Stimulated activated CD8-positive, alpha-beta memory T cell treated with anti-CD3 and anti-CD28 coated beads, Interleukin-4, amount 100 ng/mL, for 48 hours (primary cell): ENCODE measurements around the gene GHRHR.

Experiments
- DNase-seq: peaks from one replicate; pipeline ENCODE4 v3.0.0-alpha.2; 2020

Gene GHRHR

GRCh38 chr7:30987178-30987577, 23.4 kb downstream of the GHRHR start:
- no peak for DNase-seq

GRCh38 chr7:30987936-30988335, 24.2 kb downstream of the GHRHR start:
- DNase-seq, result no peak

- no peak for DNase-seq
Measured at GRCh38 chr7:30988351-30989005, 24.7 kb downstream of the GHRHR start.

GRCh38 chr7:30989008-30989823, 25.5 kb downstream of the GHRHR start:
- DNase-seq, result no peak

- DNase-seq, result no peak
Measured at GRCh38 chr7:30989824-30990672, 26.3 kb downstream of the GHRHR start.

GRCh38 chr7:30990673-30991170, 27.0 kb downstream of the GHRHR start:
- DNase-seq, result no peak

GRCh38 chr7:30992414-30992813, 28.7 kb downstream of the GHRHR start:
- no peak for DNase-seq

GRCh38 chr7:30994206-30995100, 30.7 kb downstream of the GHRHR start:
- DNase-seq, result no peak

- DNase-seq, result no peak
Measured at GRCh38 chr7:30995536-30995935, 31.8 kb downstream of the GHRHR start.

GRCh38 chr7:30996256-30996655, 32.5 kb downstream of the GHRHR start:
- DNase-seq, result no peak

GRCh38 chr7:30996883-30997282, 33.1 kb downstream of the GHRHR start:
- no peak for DNase-seq

GRCh38 chr7:30997316-30997715, 33.6 kb downstream of the GHRHR start:
- no peak for DNase-seq

- DNase-seq, result no peak
Measured at GRCh38 chr7:30998180-30998579, 34.4 kb downstream of the GHRHR start.

- no peak for DNase-seq
Measured at GRCh38 chr7:31000161-31000693, 36.5 kb downstream of the GHRHR start.

- DNase-seq, result no peak
Measured at GRCh38 chr7:31000779-31001178, 37.0 kb downstream of the GHRHR start.

- DNase-seq, result no peak
Measured at GRCh38 chr7:31002256-31002655, 38.5 kb downstream of the GHRHR start.

GRCh38 chr7:31003097-31003496, 39.3 kb downstream of the GHRHR start:
- no peak for DNase-seq

GRCh38 chr7:31003721-31004120, 40.0 kb downstream of the GHRHR start:
- no peak for DNase-seq

- DNase-seq, result no peak
Measured at GRCh38 chr7:31004393-31004792, 40.6 kb downstream of the GHRHR start.

- DNase-seq, result no peak
Measured at GRCh38 chr7:31006857-31007256, 43.1 kb downstream of the GHRHR start.

GRCh38 chr7:31007634-31008033, 43.9 kb downstream of the GHRHR start:
- DNase-seq, result no peak

- no peak for DNase-seq
Measured at GRCh38 chr7:31014826-31015225, 51.1 kb downstream of the GHRHR start.
